Activated CD4-positive, CD25-positive, alpha-beta regulatory T cell treated with anti-CD3 and anti-CD28 coated beads, Interleukin-2, amount 50 U/mL, for 72 hours (primary cell): ENCODE results near the gene OLFM1.
"Not testable (repeated sequence)": the region's sequence is repeated elsewhere in the genome, so short reads cannot be mapped to it uniquely, and the experiment has no call there.

ENCODE experiments used
- DNase-seq: peaks from one replicate; pipeline ENCODE4 v3.0.0; 2021

OLFM1 gene

GRCh38 chr9:135108831-135109510 is 21.5 kb downstream of the OLFM1 start:
- no peak for DNase-seq

GRCh38 chr9:135109650-135110049 is 22.2 kb downstream of the OLFM1 start:
- no peak for DNase-seq

GRCh38 chr9:135110416-135110815 is 22.9 kb downstream of the OLFM1 start:
- no peak for DNase-seq

GRCh38 chr9:135111600-135111999 is 24.1 kb downstream of the OLFM1 start:
- DNase-seq = not testable (repeated sequence)

- no peak for DNase-seq
These were observed 28.9 kb downstream of the OLFM1 start for GRCh38 chr9:135116371-135116770.

- no peak for DNase-seq
These were observed 29.4 kb downstream of the OLFM1 start for GRCh38 chr9:135116881-135117280.

GRCh38 chr9:135117281-135117680 is 29.8 kb downstream of the OLFM1 start:
- no peak for DNase-seq

GRCh38 chr9:135119496-135120064 is 32.1 kb downstream of the OLFM1 start:
- DNase-seq = no peak

- no peak for DNase-seq
These were observed 32.8 kb downstream of the OLFM1 start for GRCh38 chr9:135120249-135120648.

GRCh38 chr9:135122316-135122715 is 34.8 kb downstream of the OLFM1 start:
- DNase-seq = no peak

- no peak for DNase-seq
These were observed 35.8 kb downstream of the OLFM1 start for GRCh38 chr9:135123126-135123772.

GRCh38 chr9:135123773-135124134 is 36.3 kb downstream of the OLFM1 start:
- no peak for DNase-seq

- no peak for DNase-seq
These were observed 39.2 kb downstream of the OLFM1 start for GRCh38 chr9:135126451-135127187.

- DNase-seq = no peak
These were observed 40.5 kb downstream of the OLFM1 start for GRCh38 chr9:135127718-135128670.

GRCh38 chr9:135129137-135129695 is 41.7 kb downstream of the OLFM1 start:
- no peak for DNase-seq

- no peak for DNase-seq
These were observed 42.9 kb downstream of the OLFM1 start for GRCh38 chr9:135130207-135130976.

GRCh38 chr9:135131488-135131887 is 44.0 kb downstream of the OLFM1 start:
- DNase-seq = no peak

GRCh38 chr9:135132008-135132407 is 44.5 kb downstream of the OLFM1 start:
- no peak for DNase-seq

- DNase-seq = no peak
These were observed 47.0 kb downstream of the OLFM1 start for GRCh38 chr9:135134268-135135022.

GRCh38 chr9:135135171-135135928 is 47.9 kb downstream of the OLFM1 start:
- DNase-seq = no peak
